SKM-1 treated with dmso at 0.1 percent for 144 hours (cell line): ENCODE measurements around the gene STON2.

Experiments used
- DNase-seq: peaks from one replicate; lab custom pipeline; 2025; ENCODE audit not compliant: unreplicated experiment; lab: John Stamatoyannopoulos, UW

STON2 gene

GRCh38 chr14:81418057-81418790 lies 18.1 kb upstream of the STON2 start:
- DNase-seq, result no peak

- no peak for DNase-seq
These were observed 16.9 kb upstream of the STON2 start for GRCh38 chr14:81416981-81417380.

DNA sequence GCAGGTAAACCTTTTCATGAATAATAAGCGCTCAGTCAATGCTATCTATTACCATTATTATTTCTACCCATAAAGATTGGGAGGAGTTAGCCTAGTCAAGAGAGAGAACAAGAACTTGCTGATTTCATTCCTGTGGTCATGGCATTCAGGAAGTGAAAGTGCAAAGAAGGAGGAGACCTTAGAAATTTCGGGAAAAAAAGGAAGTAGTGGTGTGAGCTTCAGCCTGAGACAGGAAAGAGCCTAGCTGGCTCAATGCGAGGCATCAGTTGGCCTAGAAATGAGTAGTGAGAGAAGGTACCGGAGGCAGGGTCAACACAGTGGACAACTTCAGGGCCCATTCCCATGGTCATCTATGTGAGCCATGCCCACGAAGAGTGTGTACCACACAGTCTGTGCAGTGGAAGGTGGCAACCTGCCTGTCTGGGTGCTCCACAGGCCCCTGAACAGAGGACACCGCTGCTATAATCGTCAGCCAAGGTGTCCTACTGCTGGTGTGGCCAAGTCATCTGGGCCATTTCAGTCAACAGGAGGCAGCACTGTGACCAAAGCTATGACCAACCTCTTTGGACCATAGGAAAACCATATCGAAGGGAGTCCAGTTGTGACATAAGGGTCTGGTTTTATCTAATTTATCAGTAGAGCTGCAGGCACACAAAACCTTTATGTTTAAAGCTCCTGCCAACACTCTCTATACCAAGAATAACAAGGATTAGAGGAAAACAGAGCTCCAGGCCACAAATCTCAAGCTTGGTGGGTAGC lies 16.2 kb upstream of the STON2 start:
- DNase-seq, result peak; percentile 71

- no peak for DNase-seq
These were observed 15.7 kb upstream of the STON2 start for GRCh38 chr14:81415781-81416180.

- DNase-seq, result no peak
These were observed 14.0 kb upstream of the STON2 start for GRCh38 chr14:81414123-81414522.

DNA sequence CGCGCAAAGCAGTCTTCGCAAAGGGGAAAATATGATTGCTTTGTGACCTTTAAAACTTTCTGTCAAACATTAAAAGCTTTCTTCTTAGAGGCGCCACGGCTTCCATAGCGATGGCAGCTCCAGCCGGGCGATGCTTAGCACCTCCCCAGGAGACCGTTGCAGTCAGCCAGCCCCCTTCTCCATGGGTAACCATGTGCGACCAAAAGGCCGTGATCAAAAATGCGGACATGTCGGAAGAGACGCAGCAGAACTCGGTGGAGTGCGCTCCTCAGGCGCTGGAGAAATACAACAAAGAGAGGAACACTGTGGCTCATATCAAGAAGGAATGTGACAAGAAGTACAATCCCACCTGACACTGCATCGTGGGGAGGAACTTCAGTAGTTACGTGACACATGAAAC lies 12.7 kb upstream of the STON2 start:
- no peak for DNase-seq

GRCh38 chr14:81408595-81408994 lies 8.5 kb upstream of the STON2 start:
- no peak for DNase-seq

- peak; percentile 5 for DNase-seq
These were observed 6.7 kb upstream of the STON2 start for GRCh38 chr14:81406863-81407262.

DNA sequence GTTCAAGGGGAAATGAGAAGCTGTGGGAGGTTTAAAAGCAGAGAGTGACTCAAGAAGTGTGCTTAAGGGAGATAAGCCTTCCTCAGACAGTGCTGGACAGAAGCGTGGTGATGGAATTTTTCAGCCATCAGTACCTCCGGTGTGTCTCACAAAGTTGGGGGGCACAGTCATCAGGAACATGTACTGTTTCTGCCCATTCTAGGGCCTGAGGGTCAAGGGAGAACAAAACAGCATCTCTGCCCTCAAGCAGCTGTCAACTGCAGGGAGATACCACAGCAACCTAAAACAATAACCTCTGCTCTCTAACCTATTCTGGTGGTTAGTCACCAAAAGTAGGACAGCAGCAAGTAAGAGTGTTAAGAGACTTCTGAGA lies 2.0 kb upstream of the STON2 start:
- no peak for DNase-seq

DNA sequence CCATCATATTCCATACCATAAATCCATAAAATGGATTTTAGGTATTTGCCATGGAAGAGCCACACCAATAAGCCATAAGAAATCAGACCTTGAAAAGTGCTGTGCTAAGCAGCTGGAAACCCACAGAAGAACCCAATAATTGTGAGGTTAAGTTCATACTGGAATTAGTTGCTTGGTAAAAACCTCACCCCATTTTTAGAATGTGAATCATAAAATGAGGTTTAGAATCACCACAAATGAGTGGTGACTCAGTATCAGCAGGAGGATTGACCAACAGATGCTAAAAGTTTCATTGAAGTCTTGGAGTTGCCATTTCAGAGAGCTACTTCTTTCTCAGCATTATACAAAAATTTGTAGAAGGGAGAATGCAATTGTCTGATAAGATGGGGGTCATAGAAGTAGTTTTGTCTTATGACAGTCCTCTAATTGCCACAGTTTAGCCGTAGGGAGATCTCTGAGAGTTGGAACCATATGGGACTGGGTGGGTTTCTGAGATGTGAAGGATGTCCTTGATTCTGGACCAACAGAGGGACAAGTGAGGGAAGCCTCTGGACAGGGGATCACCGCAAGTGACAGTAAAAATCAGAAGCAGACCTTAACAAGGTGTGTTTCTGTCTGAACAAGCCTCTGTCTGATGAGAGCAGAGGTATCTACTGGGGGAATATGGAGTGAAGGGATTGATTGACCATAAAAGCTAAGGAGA lies 1.4 kb upstream of the STON2 start:
- no peak for DNase-seq

DNA sequence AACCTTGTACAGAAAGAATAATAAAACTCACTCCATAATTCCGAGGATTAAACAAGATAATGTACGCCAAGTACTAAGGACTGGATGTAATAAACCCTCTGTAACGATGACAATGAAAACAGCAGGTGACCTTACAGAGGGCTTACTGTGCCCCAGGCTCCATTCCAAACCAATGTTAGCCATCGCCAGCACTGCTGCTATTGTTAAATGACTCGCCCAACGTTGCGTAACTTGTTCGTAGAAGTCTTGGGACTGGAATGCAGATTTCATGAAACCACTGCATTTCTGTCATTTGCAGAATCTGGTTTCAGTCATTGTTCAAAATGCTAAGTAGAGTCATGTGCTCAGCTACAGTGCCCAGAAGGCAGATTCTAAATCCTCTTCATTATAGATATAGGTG lies 728 bp upstream of the STON2 start:
- DNase-seq, result no peak

GRCh38 chr14:81398196-81398891 lies 1.8 kb downstream of the STON2 start:
- no peak for DNase-seq

GRCh38 chr14:81396113-81396512 lies 4.0 kb downstream of the STON2 start:
- no peak for DNase-seq

GRCh38 chr14:81394739-81395138 lies 5.4 kb downstream of the STON2 start:
- no peak for DNase-seq

GRCh38 chr14:81392976-81393643 lies 7.0 kb downstream of the STON2 start:
- no peak for DNase-seq

- DNase-seq, result no peak
These were observed 8.1 kb downstream of the STON2 start for GRCh38 chr14:81392052-81392451.

DNA sequence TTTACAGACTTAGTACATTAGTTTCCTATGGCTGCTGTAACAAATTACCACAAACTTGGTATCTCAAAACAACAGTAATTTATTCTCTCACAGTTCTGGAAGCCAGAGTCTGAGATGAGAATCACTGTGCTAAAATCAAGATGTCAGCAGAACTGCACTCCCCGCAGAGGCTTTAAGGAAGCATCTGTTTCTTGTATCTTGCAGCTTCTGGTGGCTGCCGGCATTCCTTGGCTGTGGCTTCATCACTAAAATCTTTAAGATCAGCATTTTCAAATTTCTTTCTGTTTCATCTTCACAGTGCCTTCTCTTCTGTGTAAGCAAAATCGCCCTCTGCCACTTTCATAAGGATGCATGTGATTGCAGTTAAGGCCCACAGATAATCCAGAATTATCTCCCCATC lies 9.4 kb downstream of the STON2 start:
- no peak for DNase-seq

DNA sequence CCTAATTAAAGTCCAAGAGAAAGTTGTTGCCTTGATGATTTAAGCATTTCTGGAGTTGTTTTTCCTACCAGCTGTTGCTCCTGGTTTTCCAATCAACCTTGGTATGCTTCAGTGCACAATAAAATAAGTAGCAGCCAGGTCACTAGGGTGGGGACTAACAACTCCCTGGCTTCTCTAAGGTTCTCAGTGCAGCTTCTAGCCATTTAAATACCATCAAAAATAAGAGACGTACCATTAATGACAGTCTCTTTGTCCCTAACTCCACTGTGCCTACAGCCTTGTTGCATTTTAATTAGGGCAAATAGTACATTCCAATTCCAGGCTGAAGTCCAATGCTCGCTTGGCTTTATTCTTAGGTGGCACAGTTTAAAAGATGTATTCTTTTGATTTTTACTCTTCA lies 11.8 kb downstream of the STON2 start:
- DNase-seq, result no peak

GRCh38 chr14:81386290-81386745 lies 13.8 kb downstream of the STON2 start:
- DNase-seq, result no peak

DNA sequence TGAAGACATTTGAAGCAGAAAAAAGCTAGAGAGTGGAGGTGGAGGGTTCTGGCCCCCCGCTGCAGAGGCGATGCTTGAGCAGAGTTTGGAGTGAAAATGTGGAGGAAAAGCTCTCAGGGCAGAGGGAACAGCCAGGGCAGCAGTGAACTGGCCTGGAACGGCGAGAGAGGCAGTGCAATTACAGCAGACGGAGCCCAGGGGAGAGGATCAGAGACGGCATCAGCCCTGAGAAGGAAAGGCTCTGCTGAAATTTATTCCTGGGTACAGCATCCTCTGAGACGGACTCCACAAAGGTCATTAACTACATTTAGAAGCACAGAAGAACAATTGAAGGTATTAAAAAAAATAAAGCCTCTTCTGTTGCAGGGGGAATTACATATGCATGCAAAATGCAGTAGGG lies 14.2 kb downstream of the STON2 start:
- DNase-seq, result no peak

GRCh38 chr14:81385419-81385818 lies 14.7 kb downstream of the STON2 start:
- DNase-seq, result no peak
